Measurements from ENCODE around the gene DHX9. TPM values are rescaled to one million over a fixed set of nuclear protein-coding genes. Genes with fewer than 3 reads are reported as not detected.

DHX9 gene
- total RNA-seq, 1 experiment from 2014 or later: 218 TPM

DNA sequence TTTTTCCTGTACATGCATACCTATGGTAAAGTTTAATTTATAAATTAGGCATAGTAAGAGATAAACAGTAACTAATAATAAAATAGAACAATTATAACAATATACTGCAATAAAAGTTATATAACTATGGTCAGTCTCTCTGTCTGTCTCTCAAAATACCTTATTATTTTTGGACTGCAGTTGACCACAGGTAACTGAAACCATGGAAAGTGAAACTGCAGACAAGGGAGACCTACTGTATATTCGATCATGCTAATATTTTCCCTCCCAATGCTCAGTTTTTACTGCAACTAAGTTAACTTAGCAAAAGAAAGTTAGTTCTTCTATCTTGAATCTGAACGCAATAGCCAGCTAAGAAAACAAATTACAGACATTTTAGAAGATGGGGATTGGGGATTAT, 12.3 kb upstream of the DHX9 start:
- Histone ChIP-seq H3K36me3 (ENCODE audit: control insufficient read depth, insufficient read depth, low read length) (no peaks in the 10 kb centered on the region), H3K4me3 (ENCODE audit: low read depth, low read length) (no peak overlapping the region), H3K4me1 (no peaks in the 10 kb centered on the region), H3K27me3 (replicated peaks; ENCODE audit: control insufficient read depth, insufficient read depth, low read length) (no peaks in the 10 kb centered on the region), H3K9me3 (no peaks in the 10 kb centered on the region)
- H3K27me3 Mint-ChIP-seq (ENCODE audit: insufficient read depth, unreplicated experiment): no peaks in the 10 kb centered on the region
- no TSS peak for BruUV-seq (replicated peaks)
- intact Hi-C loops (cut with micrococcal nuclease; ENCODE audit: unreplicated experiment): no loop called here
- ChIA-PET CTCF (no interaction called here), POLR2A (no interaction called here)
- no peak overlapping the region for H3K4me3 Mint-ChIP-seq (ENCODE audit: unreplicated experiment)
- H3K27ac Mint-ChIP-seq (ENCODE audit: unreplicated experiment): no peak overlapping the region
- TF ChIP-seq, protein P1, sequence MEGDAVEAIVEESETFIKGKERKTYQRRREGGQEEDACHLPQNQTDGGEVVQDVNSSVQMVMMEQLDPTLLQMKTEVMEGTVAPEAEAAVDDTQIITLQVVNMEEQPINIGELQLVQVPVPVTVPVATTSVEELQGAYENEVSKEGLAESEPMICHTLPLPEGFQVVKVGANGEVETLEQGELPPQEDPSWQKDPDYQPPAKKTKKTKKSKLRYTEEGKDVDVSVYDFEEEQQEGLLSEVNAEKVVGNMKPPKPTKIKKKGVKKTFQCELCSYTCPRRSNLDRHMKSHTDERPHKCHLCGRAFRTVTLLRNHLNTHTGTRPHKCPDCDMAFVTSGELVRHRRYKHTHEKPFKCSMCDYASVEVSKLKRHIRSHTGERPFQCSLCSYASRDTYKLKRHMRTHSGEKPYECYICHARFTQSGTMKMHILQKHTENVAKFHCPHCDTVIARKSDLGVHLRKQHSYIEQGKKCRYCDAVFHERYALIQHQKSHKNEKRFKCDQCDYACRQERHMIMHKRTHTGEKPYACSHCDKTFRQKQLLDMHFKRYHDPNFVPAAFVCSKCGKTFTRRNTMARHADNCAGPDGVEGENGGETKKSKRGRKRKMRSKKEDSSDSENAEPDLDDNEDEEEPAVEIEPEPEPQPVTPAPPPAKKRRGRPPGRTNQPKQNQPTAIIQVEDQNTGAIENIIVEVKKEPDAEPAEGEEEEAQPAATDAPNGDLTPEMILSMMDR (IDR thresholded peaks at IDR 0.05; ENCODE audit: insufficient read depth in 1 of 2, low read depth in 1 of 2, low read length in 1 of 2, severe bottlenecking in 1 of 2, unreplicated experiment in 1 of 2): no peak
- no peaks in the 10 kb centered on the region for H3K4me1 Mint-ChIP-seq (ENCODE audit: low read depth, unreplicated experiment)
- no peak for DNase-seq
- H3K9me3 Mint-ChIP-seq (ENCODE audit: unreplicated experiment): no peaks in the 10 kb centered on the region
- H3K36me3 Mint-ChIP-seq (ENCODE audit: insufficient read depth, unreplicated experiment): no peaks in the 10 kb centered on the region

DNA sequence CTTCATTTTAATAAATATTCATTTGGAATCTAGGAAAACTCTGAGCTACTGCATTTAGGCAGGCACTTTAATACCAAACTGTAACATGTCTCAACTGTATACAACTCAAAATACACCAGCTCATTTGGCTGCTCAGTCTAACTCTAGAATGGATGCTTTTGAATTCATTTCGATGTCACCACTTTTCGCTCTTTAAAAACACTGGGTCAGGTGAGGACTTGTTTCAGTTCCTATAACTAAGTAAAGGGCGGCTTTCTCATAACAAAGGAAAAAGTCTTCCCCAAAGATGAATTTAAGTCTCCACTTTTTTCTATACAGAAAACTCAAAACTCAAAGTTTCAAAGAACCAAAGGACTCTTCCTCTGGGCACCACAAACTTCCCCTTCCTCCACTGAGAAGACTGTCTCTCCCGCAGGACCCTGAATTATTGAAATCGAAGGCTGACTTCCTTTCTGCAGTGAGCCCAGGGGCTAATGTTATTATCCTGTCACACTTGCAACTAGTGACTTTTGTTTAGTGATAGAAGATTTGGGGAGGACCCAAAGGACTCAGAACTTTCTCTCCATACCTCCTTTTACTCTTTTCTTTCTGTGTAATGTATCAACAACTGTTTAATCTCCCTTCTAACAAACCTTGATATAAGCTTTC, 9.7 kb upstream of the DHX9 start:
- POLR2A ChIA-PET: no interaction called here

DNA sequence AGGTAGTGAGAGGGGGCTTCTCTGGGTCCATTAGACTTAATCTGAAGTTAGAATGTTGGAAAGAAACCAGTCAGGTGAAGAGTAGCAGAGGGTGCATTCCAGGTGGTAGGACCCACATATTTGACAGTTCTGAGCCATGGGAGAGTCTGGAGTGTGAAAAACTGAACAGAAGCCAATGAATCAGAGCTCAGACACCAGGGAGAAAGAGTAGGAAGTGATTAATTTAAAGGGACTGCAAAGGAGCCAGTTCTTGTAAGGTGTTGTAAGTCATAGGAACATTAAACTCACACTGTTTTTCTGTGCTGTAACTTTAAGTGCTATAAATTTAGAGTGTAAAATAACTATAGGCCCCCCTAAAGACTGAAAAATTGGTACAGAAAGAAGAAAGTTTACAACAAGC, 5.9 kb upstream of the DHX9 start:
- Mint-ChIP-seq H3K4me3 (ENCODE audit: unreplicated experiment) (no peak overlapping the region), H3K27ac (ENCODE audit: unreplicated experiment) (no peak overlapping the region), H3K36me3 (ENCODE audit: insufficient read depth, unreplicated experiment) (no peaks in the 10 kb centered on the region), H3K27me3 (ENCODE audit: insufficient read depth, unreplicated experiment) (no peaks in the 10 kb centered on the region), H3K4me1 (ENCODE audit: low read depth, unreplicated experiment) (no peaks in the 10 kb centered on the region), H3K9me3 (ENCODE audit: unreplicated experiment) (no peaks in the 10 kb centered on the region)
- H3K4me1 ChIP-seq: no peaks in the 10 kb centered on the region
- no TSS peak for BruUV-seq (replicated peaks)
- DNase-seq: no peak
- CTCF ChIA-PET: no interaction called here
- no peak overlapping the region for H3K4me3 ChIP-seq (ENCODE audit: low read depth, low read length)
- no peaks in the 10 kb centered on the region for H3K27me3 ChIP-seq (replicated peaks; ENCODE audit: control insufficient read depth, insufficient read depth, low read length)
- H3K36me3 ChIP-seq (ENCODE audit: control insufficient read depth, insufficient read depth, low read length): no peaks in the 10 kb centered on the region
- POLR2A ChIA-PET: no interaction called here
- H3K9me3 ChIP-seq: no peaks in the 10 kb centered on the region
- TF ChIP-seq, protein P1 (IDR thresholded peaks at IDR 0.05; ENCODE audit: insufficient read depth in 1 of 2, low read depth in 1 of 2, low read length in 1 of 2, severe bottlenecking in 1 of 2, unreplicated experiment in 1 of 2): no peak
- intact Hi-C loops (cut with micrococcal nuclease; ENCODE audit: unreplicated experiment): no loop called here

More for the DNA sequence above, 9.7 kb upstream of the DHX9 start:
- BruUV-seq (replicated peaks): no TSS peak
- H3K36me3 Mint-ChIP-seq (ENCODE audit: insufficient read depth, unreplicated experiment): no peaks in the 10 kb centered on the region
- no peaks in the 10 kb centered on the region for H3K9me3 Mint-ChIP-seq (ENCODE audit: unreplicated experiment)
- no peak for DNase-seq
- H3K27ac Mint-ChIP-seq (ENCODE audit: unreplicated experiment): no peak overlapping the region
- Histone ChIP-seq H3K4me1 (no peaks in the 10 kb centered on the region), H3K9me3 (no peaks in the 10 kb centered on the region), H3K36me3 (ENCODE audit: control insufficient read depth, insufficient read depth, low read length) (no peaks in the 10 kb centered on the region), H3K4me3 (ENCODE audit: low read depth, low read length) (no peak overlapping the region), H3K27me3 (replicated peaks; ENCODE audit: control insufficient read depth, insufficient read depth, low read length) (no peaks in the 10 kb centered on the region)
- intact Hi-C loops (cut with micrococcal nuclease; ENCODE audit: unreplicated experiment): no loop called here
- no peaks in the 10 kb centered on the region for H3K4me1 Mint-ChIP-seq (ENCODE audit: low read depth, unreplicated experiment)
- TF ChIP-seq, protein P1 (IDR thresholded peaks at IDR 0.05; ENCODE audit: insufficient read depth in 1 of 2, low read depth in 1 of 2, low read length in 1 of 2, severe bottlenecking in 1 of 2, unreplicated experiment in 1 of 2): no peak
- CTCF ChIA-PET: interaction anchor here (0.7 kb wide), 1 partner anchor 9 kb away, joined by 3 read pairs; no protein-coding TSS in a partner anchor
- no peaks in the 10 kb centered on the region for H3K27me3 Mint-ChIP-seq (ENCODE audit: insufficient read depth, unreplicated experiment)
- no peak overlapping the region for H3K4me3 Mint-ChIP-seq (ENCODE audit: unreplicated experiment)
